HCT116 (cell line): Measurements from ENCODE around the gene ADGRG1. TPM values are rescaled to one million over a fixed set of nuclear protein-coding genes. Genes with fewer than 3 reads are reported as not detected.

Experiments used
- ATAC-seq: fragments of 200-7000 bp; cut with Tn5 transposase; 2 replicates; pipeline ENCODE4 v1.9.1; 2020; ENCODE audit warnings: mild to moderate bottlenecking, moderate library complexity
- BruUV-seq: library from RNA; stranded (reverse); fragments of 400-500 nt; replicated peaks from 2 replicates; lab custom pipeline; 2021; lab: Mats Ljungman, UMichigan
- CTCF ChIA-PET: fragments of 300-600 bp; sonication (Branson Sonifier 250); formaldehyde crosslinking; loops from one replicate; lab custom pipeline; 2021; ENCODE audit warnings: antibody characterized with exemption; lab: Charles Lee
- POLR2A ChIA-PET: fragments of 300-600, 350-600 bp; sonication (Branson Sonifier 250); formaldehyde crosslinking; loops from one replicate; lab custom pipeline; 2021; ENCODE audit warnings: antibody characterized with exemption; lab: Charles Lee
- RAD21 ChIA-PET, 2 experiments: fragments of 300-600 bp; sonication (Branson Sonifier 250); formaldehyde crosslinking; loops; one replicate each; lab custom pipeline; 2023; ENCODE audit warnings: low total read pairs in 2 of 2; ENCODE audit not compliant: uncharacterized antibody in 2 of 2, unreplicated experiment in 2 of 2, low non-redundant PET in 1 of 2; lab: Charles Lee
- DNase-seq: peaks from one replicate; pipeline ENCODE4 v3.0.0-alpha.2; 2010; ENCODE audit warnings: low read depth, low spot score
- H2AFZ ChIP-seq: fragments of 200-600 bp; shearing (Covaris generic), sonication (generic); 2 replicates; pipeline ENCODE4 v1.6.1; 2017; ENCODE audit warnings: low read depth, mixed run types, mixed read lengths, antibody characterized with exemption, low read length; ENCODE audit not compliant: poor library complexity, severe bottlenecking
- H3K27ac ChIP-seq: 2 replicates; pipeline ENCODE4 v1.5.1; 2012; ENCODE audit warnings: low read depth, low read length
- H3K27me3 ChIP-seq: fragments of 200-600 bp; sonication (generic); 2 replicates; pipeline ENCODE4 v1.6.1; 2016; ENCODE audit warnings: mixed run types, low read length, mixed read lengths; ENCODE audit not compliant: insufficient read depth
- H3K36me3 ChIP-seq, 2 experiments: fragments of 200-500 bp in 1 of 2; fragments of 200-600 bp in 1 of 2; sonication (Bioruptor generic) in 1 of 2; sonication (generic) in 1 of 2; 2 replicates each; pipeline versions ENCODE4 v1.5.1 to v1.6.1; 2014 to 2016; ENCODE audit warnings: low read length in 2 of 2, inconsistent platforms in 1 of 2, mixed read lengths in 1 of 2, mixed run types in 1 of 2; ENCODE audit not compliant: insufficient read depth in 2 of 2, control insufficient read depth in 1 of 2
- H3K4me1 ChIP-seq, 2 experiments: fragments of 200-600 bp in 1 of 2; sonication (generic) in 1 of 2; 2 replicates each; pipeline versions ENCODE4 v1.5.1 to v1.6.1; 2012 to 2017; ENCODE audit warnings: low read length in 2 of 2, inconsistent platforms in 1 of 2, mild to moderate bottlenecking in 1 of 2, mixed read lengths in 1 of 2, mixed run types in 1 of 2, moderate library complexity in 1 of 2; ENCODE audit not compliant: insufficient read depth in 2 of 2, control insufficient read depth in 1 of 2
- H3K4me2 ChIP-seq: fragments of 200-600 bp; sonication (generic); 2 replicates; pipeline ENCODE4 v1.6.1; 2017; ENCODE audit warnings: mixed run types, low read length, mixed read lengths
- H3K4me3 ChIP-seq, 2 experiments: fragments of 200-600 bp in 1 of 2; sonication (generic) in 1 of 2; replicated peaks in 1 of 2; 2 replicates each; pipeline ENCODE4 v1.5.1; 2011 to 2016; ENCODE audit warnings: low read length in 2 of 2, control low read depth in 1 of 2, low read depth in 1 of 2, mild to moderate bottlenecking in 1 of 2, mixed read lengths in 1 of 2, mixed run types in 1 of 2
- H3K79me2 ChIP-seq: fragments of 200-600 bp; sonication (generic); 2 replicates; pipeline ENCODE4 v1.6.1; 2017; ENCODE audit warnings: mild to moderate bottlenecking, mixed run types, low read length, moderate library complexity, mixed read lengths; ENCODE audit not compliant: insufficient read depth
- H3K9ac ChIP-seq: fragments of 200-600 bp; sonication (generic); 2 replicates; pipeline ENCODE4 v1.6.1; 2016; ENCODE audit warnings: low read length, mixed read lengths
- H3K9me2 ChIP-seq: fragments of 200-600 bp; sonication (generic), shearing (Covaris generic); 2 replicates; pipeline ENCODE4 v1.6.1; 2017; ENCODE audit warnings: mixed run types, mild to moderate bottlenecking, moderate library complexity; ENCODE audit not compliant: insufficient read depth
- H3K9me3 ChIP-seq, 2 experiments: fragments of 200-500 bp in 1 of 2; fragments of 200-600 bp in 1 of 2; sonication (Bioruptor generic) in 1 of 2; sonication (generic) in 1 of 2; 2 replicates each; pipeline ENCODE4 v1.6.1; 2014 to 2017; ENCODE audit warnings: low read length in 2 of 2, mixed read lengths in 2 of 2, inconsistent platforms in 1 of 2, low read depth in 1 of 2, mild to moderate bottlenecking in 1 of 2, mixed run types in 1 of 2, moderate library complexity in 1 of 2; ENCODE audit not compliant: control insufficient read depth in 1 of 2, insufficient read depth in 1 of 2
- H4K20me1 ChIP-seq: fragments of 200-600 bp; sonication (generic), shearing (Covaris generic); 2 replicates; pipeline ENCODE4 v1.6.1; 2017; ENCODE audit warnings: mixed run types, mild to moderate bottlenecking, moderate library complexity; ENCODE audit not compliant: insufficient read depth
- CBX3 ChIP-seq: IDR thresholded peaks from 2 replicates; pipeline ENCODE4 v1.6.1; 2012; ENCODE audit warnings: low read depth
- CEBPB ChIP-seq: IDR thresholded peaks from 2 replicates; pipeline ENCODE4 v1.6.1; 2012; ENCODE audit warnings: low read depth
- CTCF ChIP-seq, 3 experiments: fragments of 200-600 bp in 1 of 3; sonication (generic) in 1 of 3; IDR thresholded peaks in 2 of 3; conservative IDR thresholded peaks in 1 of 3; 2 replicates each; pipeline ENCODE4 v1.5.1; 2012 to 2017; ENCODE audit warnings: low read depth in 2 of 3, low read length in 2 of 3, antibody characterized with exemption in 1 of 3, borderline replicate concordance in 1 of 3, control low read depth in 1 of 3, mild to moderate bottlenecking in 1 of 3, mixed read lengths in 1 of 3, mixed run types in 1 of 3, moderate library complexity in 1 of 3; ENCODE audit not compliant: insufficient read depth in 1 of 3
- EGR1 ChIP-seq: IDR thresholded peaks from 2 replicates; pipeline ENCODE4 v1.6.1; 2012; ENCODE audit warnings: low read depth
- ELF1 ChIP-seq: IDR thresholded peaks from 2 replicates; pipeline ENCODE4 v1.6.1; 2012; ENCODE audit warnings: low read depth, borderline replicate concordance
- EZH2 ChIP-seq: fragments of 200-600 bp; sonication (generic); IDR thresholded peaks from 2 replicates; pipeline ENCODE4 v1.6.1; 2017; ENCODE audit warnings: antibody characterized with exemption, mixed run types
- FOSL1 ChIP-seq: IDR thresholded peaks from 2 replicates; pipeline ENCODE4 v1.6.1; 2012; ENCODE audit warnings: low read depth
- MAX ChIP-seq: IDR thresholded peaks from 2 replicates; pipeline ENCODE4 v1.6.1; 2012
- POLR2AphosphoS5 ChIP-seq: IDR thresholded peaks from 2 replicates; pipeline ENCODE4 v1.6.1; 2011; ENCODE audit warnings: mild to moderate bottlenecking, low read depth, low read length, moderate library complexity
- RAD21 ChIP-seq: IDR thresholded peaks from 2 replicates; pipeline ENCODE4 v1.6.1; 2012; ENCODE audit warnings: low read depth, mild to moderate bottlenecking
- SIN3A ChIP-seq: IDR thresholded peaks from 2 replicates; pipeline ENCODE4 v1.6.1; 2012; ENCODE audit warnings: low read depth
- SRF ChIP-seq: IDR thresholded peaks from 2 replicates; pipeline ENCODE4 v1.6.1; 2012; ENCODE audit warnings: low read depth
- TCF7L2 ChIP-seq: IDR thresholded peaks from 2 replicates; pipeline ENCODE4 v1.7.0; 2011; ENCODE audit warnings: borderline replicate concordance, inconsistent platforms; ENCODE audit not compliant: insufficient read depth, insufficient read length; ENCODE audit errors: extremely low read depth
- YY1 ChIP-seq: IDR thresholded peaks from 2 replicates; pipeline ENCODE4 v1.6.1; 2011; ENCODE audit warnings: low read length, low read depth, moderate library complexity, mild to moderate bottlenecking; ENCODE audit not compliant: insufficient replicate concordance; ENCODE audit errors: extremely low read depth
- ZBTB33 ChIP-seq: IDR thresholded peaks from 2 replicates; pipeline ENCODE4 v1.6.1; 2011; ENCODE audit warnings: mild to moderate bottlenecking, low read length, moderate library complexity; ENCODE audit not compliant: insufficient replicate concordance; ENCODE audit errors: extremely low read depth
- ZFX ChIP-seq: fragments of 450-650 bp; IDR thresholded peaks from 2 replicates; pipeline ENCODE4 v1.6.1; 2017
- ZNF274 ChIP-seq: fragments of 200-500 bp; sonication (Bioruptor generic); IDR thresholded peaks from 2 replicates; pipeline ENCODE4 v1.6.1; 2014; ENCODE audit warnings: mild to moderate bottlenecking, low read depth, low read length, inconsistent platforms
- intact Hi-C: fragments of 100-400 bp; cut with micrococcal nuclease; formaldehyde crosslinking; loops from 2 replicates; pipeline ENCODE4 v1.10.0; 2022
- total RNA-seq: library from RNA; stranded (reverse); gene quantifications from one replicate; pipeline ENCODE4 v1.2.1, GENCODE V29; 2021; ENCODE audit not compliant: unreplicated experiment

The ADGRG1 gene
- total RNA-seq, 1 experiment from 2014 or later, result 36.4 TPM

GRCh38 chr16:57698812-57699405, 70.5 kb downstream of the ADGRG1 start:
- no peak overlapping the region for H2AFZ ChIP-seq
- CTCF ChIA-PET, result no interaction called here
- no peak for TF ChIP-seq FOSL1
- no peak for TF ChIP-seq SIN3A
- no peak for TF ChIP-seq CEBPB
- TF ChIP-seq ZNF274, result no peak
- no peak for TF ChIP-seq EGR1
- TF ChIP-seq SRF, result no peak
- TF ChIP-seq ELF1, result no peak
- no peak for TF ChIP-seq RAD21
- TF ChIP-seq POLR2AphosphoS5, result no peak
- no peaks in the 10 kb centered on the region for H3K79me2 ChIP-seq
- H3K9me2 ChIP-seq, result no peaks in the 10 kb centered on the region
- peaks cover 0 to 4% of the 10 kb centered on the region in 2 experiments; a peak in 1 of 4 replicates for H3K4me1 ChIP-seq
- intact Hi-C loops, result no loop called here
- RAD21 ChIA-PET, result no interaction called here
- DNase-seq (no peak), ATAC-seq (no peak)
- POLR2A ChIA-PET, result no interaction called here
- H3K9me3 ChIP-seq, result no peaks in the 10 kb centered on the region
- H3K27ac ChIP-seq, result no peak overlapping the region
- H3K9ac ChIP-seq, result no peak overlapping the region
- H3K4me2 ChIP-seq, result no peak overlapping the region
- BruUV-seq, result no TSS peak
- no peaks in the 10 kb centered on the region for H3K36me3 ChIP-seq
- H4K20me1 ChIP-seq, result no peaks in the 10 kb centered on the region
- H3K4me3 ChIP-seq, result no peak overlapping the region
- H3K27me3 ChIP-seq, result no peaks in the 10 kb centered on the region

GRCh38 chr16:57699481-57699880, 71.1 kb downstream of the ADGRG1 start:
- Histone ChIP-seq H3K4me1 (peaks cover 0 to 4% of the 10 kb centered on the region in 2 experiments; a peak in 1 of 4 replicates), H3K4me3 (no peak overlapping the region), H3K79me2 (no peaks in the 10 kb centered on the region), H3K9me3 (no peaks in the 10 kb centered on the region), H3K27ac (no peak overlapping the region), H2AFZ (no peak overlapping the region), H4K20me1 (no peaks in the 10 kb centered on the region), H3K9ac (no peak overlapping the region), H3K36me3 (no peaks in the 10 kb centered on the region), H3K27me3 (no peaks in the 10 kb centered on the region), H3K9me2 (no peaks in the 10 kb centered on the region), H3K4me2 (no peak overlapping the region)
- ATAC-seq, result no peak
- no peak for DNase-seq
- RAD21 ChIA-PET, result no interaction called here
- CTCF ChIA-PET, result no interaction called here
- BruUV-seq, result no TSS peak
- intact Hi-C loops, result no loop called here
- POLR2A ChIA-PET, result no interaction called here
- TF ChIP-seq YY1, result no peak
- TF ChIP-seq EGR1, result no peak
- no peak for TF ChIP-seq CTCF (IDR thresholded peaks at IDR 0.05 in 2 of 3, conservative IDR thresholded peaks at IDR 0.05 in 1 of 3; ENCODE audit: borderline replicate concordance in 1 of 3, insufficient read depth in 1 of 3, low read depth in 2 of 3, low read length in 2 of 3)
- no peak for TF ChIP-seq ZFX
- TF ChIP-seq MAX, result no peak
- TF ChIP-seq CEBPB, result no peak
- no peak for TF ChIP-seq POLR2AphosphoS5
- TF ChIP-seq ZBTB33, result no peak
- TF ChIP-seq ELF1, result no peak
- no peak for TF ChIP-seq CBX3
- no peak for TF ChIP-seq ZNF274
- no peak for TF ChIP-seq SIN3A
- no peak for TF ChIP-seq TCF7L2
- TF ChIP-seq EZH2, result no peak
